Skeletal muscle tissue (tissue), 4 donors: ENCODE data around the gene ING5. TPM values are rescaled to one million over a fixed set of nuclear protein-coding genes. Genes with fewer than 3 reads are reported as not detected.

ENCODE experiments used
- H3K27ac ChIP-seq: one replicate; pipeline ENCODE4 v1.7.0; 2013; ENCODE audit warnings: mild to moderate bottlenecking, low read depth, low read length, inconsistent platforms
- H3K27me3 ChIP-seq, 3 donors: one replicate each; pipeline ENCODE4 v1.7.0; 2013; ENCODE audit warnings: low read length in 3 of 3; ENCODE audit not compliant: control insufficient read depth in 3 of 3, insufficient read depth in 3 of 3
- H3K36me3 ChIP-seq, 3 donors: one replicate each; pipeline ENCODE4 v1.7.0; 2013; ENCODE audit warnings: low read length in 3 of 3; ENCODE audit not compliant: control insufficient read depth in 3 of 3, insufficient read depth in 3 of 3
- H3K4me1 ChIP-seq, 3 donors: one replicate each; pipeline ENCODE4 v1.7.0; 2013; ENCODE audit warnings: low read length in 3 of 3, mild to moderate bottlenecking in 3 of 3; ENCODE audit not compliant: control insufficient read depth in 3 of 3, insufficient read depth in 3 of 3
- H3K4me3 ChIP-seq, 3 donors: one replicate each; pipeline ENCODE4 v1.7.0; 2013; ENCODE audit warnings: low read length in 3 of 3
- H3K9ac ChIP-seq, 3 donors: one replicate each; pipeline ENCODE4 v1.7.0; 2013; ENCODE audit warnings: low read length in 3 of 3, mild to moderate bottlenecking in 3 of 3, moderate library complexity in 2 of 3, low read depth in 1 of 3
- H3K9me3 ChIP-seq, 3 donors: one replicate each; pipeline ENCODE4 v1.7.0; 2013; ENCODE audit warnings: low read length in 3 of 3; ENCODE audit not compliant: control insufficient read depth in 3 of 3
- total RNA-seq: library from RNA; depleted of rRNA; stranded (reverse); fragments of >200 nt; gene quantifications from one replicate; pipeline ENCODE4 v1.2.3, GENCODE V29; 2014
- donor health status: Osteomylitis.

Gene ING5
- total RNA-seq: 16.7 TPM

- Histone ChIP-seq H3K4me3 (peak within 1 kb of the TSS; percentile 70 to 87 (median 84)), H3K4me1 (peaks cover 8 to 14% (median 12%) of the 10 kb centered on the region in 3 donors), H3K9ac (peak within 1 kb of the TSS; percentile 80 to 93 (median 87)), H3K9me3 (peaks cover 0 to 2% (median 0%) of the 10 kb centered on the region in 3 donors), H3K27me3 (no peaks in the 10 kb centered on the region), H3K27ac (peak within 1 kb of the TSS; percentile 94), H3K36me3 (peaks cover 11 to 12% (median 11%) of the 10 kb centered on the region in 3 donors)
These were observed at the start of gene ING5 for GRCh38 chr2:241701399-241702154. Gene ING5 (plus strand): TSS chr2:241702039. CDS start chr2:241702066, 27 bp downstream.

- Histone ChIP-seq H3K36me3 (peaks cover 42 to 47% (median 42%) of the 10 kb centered on the region in 3 donors), H3K4me1 (peaks cover 0 to under 1% (median 0%) of the 10 kb centered on the region in 3 donors), H3K27me3 (no peaks in the 10 kb centered on the region), H3K9me3 (no peaks in the 10 kb centered on the region), H3K9ac (no peak overlapping the region), H3K4me3 (no peak overlapping the region), H3K27ac (no peak overlapping the region)
These were observed 49.7 kb upstream of the ING5 start for GRCh38 chr2:241652142-241652541.

GRCh38 chr2:241652722-241653121, 49.1 kb upstream of the ING5 start:
- H3K4me3 ChIP-seq: no peak overlapping the region
- H3K4me1 ChIP-seq: no peaks in the 10 kb centered on the region
- no peak overlapping the region for H3K27ac ChIP-seq
- H3K9me3 ChIP-seq: no peaks in the 10 kb centered on the region
- H3K27me3 ChIP-seq: no peaks in the 10 kb centered on the region
- peaks cover 44 to 50% (median 45%) of the 10 kb centered on the region in 3 donors for H3K36me3 ChIP-seq
- H3K9ac ChIP-seq: no peak overlapping the region

GRCh38 chr2:241653210-241653750, 48.6 kb upstream of the ING5 start:
- Histone ChIP-seq H3K9ac (no peak overlapping the region), H3K4me3 (no peak overlapping the region), H3K36me3 (peaks cover 48 to 54% (median 49%) of the 10 kb centered on the region in 3 donors), H3K27me3 (no peaks in the 10 kb centered on the region), H3K9me3 (no peaks in the 10 kb centered on the region), H3K4me1 (no peaks in the 10 kb centered on the region), H3K27ac (no peak overlapping the region)

GRCh38 chr2:241654551-241654950, 47.3 kb upstream of the ING5 start:
- Histone ChIP-seq H3K4me3 (no peak overlapping the region), H3K27ac (no peak overlapping the region), H3K4me1 (no peaks in the 10 kb centered on the region), H3K27me3 (no peaks in the 10 kb centered on the region), H3K36me3 (peaks cover 59 to 64% (median 60%) of the 10 kb centered on the region in 3 donors), H3K9me3 (no peaks in the 10 kb centered on the region), H3K9ac (no peak overlapping the region)

GRCh38 chr2:241655516-241656189, 46.2 kb upstream of the ING5 start:
- Histone ChIP-seq H3K27me3 (no peaks in the 10 kb centered on the region), H3K4me1 (no peaks in the 10 kb centered on the region), H3K36me3 (peaks cover 63 to 69% (median 68%) of the 10 kb centered on the region in 3 donors), H3K9me3 (no peaks in the 10 kb centered on the region), H3K4me3 (no peak overlapping the region), H3K9ac (no peak overlapping the region), H3K27ac (no peak overlapping the region)

- no peak overlapping the region for H3K4me3 ChIP-seq
- H3K9ac ChIP-seq: no peak overlapping the region
- H3K36me3 ChIP-seq: peaks cover 69 to 73% (median 73%) of the 10 kb centered on the region in 3 donors
- no peaks in the 10 kb centered on the region for H3K9me3 ChIP-seq
- no peak overlapping the region for H3K27ac ChIP-seq
- H3K27me3 ChIP-seq: no peaks in the 10 kb centered on the region
- H3K4me1 ChIP-seq: no peaks in the 10 kb centered on the region
These were observed 45.6 kb upstream of the ING5 start for GRCh38 chr2:241656190-241656741.

GRCh38 chr2:241657786-241658254, 44.0 kb upstream of the ING5 start:
- no peak overlapping the region for H3K27ac ChIP-seq
- H3K36me3 ChIP-seq: peaks cover 57 to 61% (median 58%) of the 10 kb centered on the region in 3 donors
- H3K9me3 ChIP-seq: no peaks in the 10 kb centered on the region
- H3K9ac ChIP-seq: no peak overlapping the region
- H3K4me3 ChIP-seq: no peak overlapping the region
- H3K27me3 ChIP-seq: no peaks in the 10 kb centered on the region
- H3K4me1 ChIP-seq: no peaks in the 10 kb centered on the region

- Histone ChIP-seq H3K36me3 (peaks cover 53 to 58% (median 54%) of the 10 kb centered on the region in 3 donors), H3K4me1 (no peaks in the 10 kb centered on the region), H3K4me3 (no peak overlapping the region), H3K27ac (no peak overlapping the region), H3K9me3 (no peaks in the 10 kb centered on the region), H3K9ac (no peak overlapping the region), H3K27me3 (no peaks in the 10 kb centered on the region)
These were observed 43.5 kb upstream of the ING5 start for GRCh38 chr2:241658296-241658695.
